Measurements from ENCODE around the gene MALAT1.

- TF ChIP-seq EZH2 (IDR thresholded peaks at IDR 0.05) (no peak), POLR2AphosphoS5 (IDR thresholded peaks at IDR 0.05; ENCODE audit: low read depth, low read length) (no peak)
Measured at GRCh38 chr11:65488273-65489034, 10.4 kb upstream of the MALAT1 start.

All from HCT116 (cell line).